HG02642 (cell line): ENCODE data around the gene TMEM115.
A peak's percentile ranks its signal among the peaks of the same experiment; 100 is the strongest.

Experiments
- ATAC-seq: cut with Tn5 transposase; IDR thresholded peaks from one replicate; pipeline ENCODE4 v1.9.1; 2021; ENCODE audit warnings: mild to moderate bottlenecking; ENCODE audit not compliant: unreplicated experiment, poor library complexity

The TMEM115 gene, protein sequence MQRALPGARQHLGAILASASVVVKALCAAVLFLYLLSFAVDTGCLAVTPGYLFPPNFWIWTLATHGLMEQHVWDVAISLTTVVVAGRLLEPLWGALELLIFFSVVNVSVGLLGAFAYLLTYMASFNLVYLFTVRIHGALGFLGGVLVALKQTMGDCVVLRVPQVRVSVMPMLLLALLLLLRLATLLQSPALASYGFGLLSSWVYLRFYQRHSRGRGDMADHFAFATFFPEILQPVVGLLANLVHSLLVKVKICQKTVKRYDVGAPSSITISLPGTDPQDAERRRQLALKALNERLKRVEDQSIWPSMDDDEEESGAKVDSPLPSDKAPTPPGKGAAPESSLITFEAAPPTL

DNA sequence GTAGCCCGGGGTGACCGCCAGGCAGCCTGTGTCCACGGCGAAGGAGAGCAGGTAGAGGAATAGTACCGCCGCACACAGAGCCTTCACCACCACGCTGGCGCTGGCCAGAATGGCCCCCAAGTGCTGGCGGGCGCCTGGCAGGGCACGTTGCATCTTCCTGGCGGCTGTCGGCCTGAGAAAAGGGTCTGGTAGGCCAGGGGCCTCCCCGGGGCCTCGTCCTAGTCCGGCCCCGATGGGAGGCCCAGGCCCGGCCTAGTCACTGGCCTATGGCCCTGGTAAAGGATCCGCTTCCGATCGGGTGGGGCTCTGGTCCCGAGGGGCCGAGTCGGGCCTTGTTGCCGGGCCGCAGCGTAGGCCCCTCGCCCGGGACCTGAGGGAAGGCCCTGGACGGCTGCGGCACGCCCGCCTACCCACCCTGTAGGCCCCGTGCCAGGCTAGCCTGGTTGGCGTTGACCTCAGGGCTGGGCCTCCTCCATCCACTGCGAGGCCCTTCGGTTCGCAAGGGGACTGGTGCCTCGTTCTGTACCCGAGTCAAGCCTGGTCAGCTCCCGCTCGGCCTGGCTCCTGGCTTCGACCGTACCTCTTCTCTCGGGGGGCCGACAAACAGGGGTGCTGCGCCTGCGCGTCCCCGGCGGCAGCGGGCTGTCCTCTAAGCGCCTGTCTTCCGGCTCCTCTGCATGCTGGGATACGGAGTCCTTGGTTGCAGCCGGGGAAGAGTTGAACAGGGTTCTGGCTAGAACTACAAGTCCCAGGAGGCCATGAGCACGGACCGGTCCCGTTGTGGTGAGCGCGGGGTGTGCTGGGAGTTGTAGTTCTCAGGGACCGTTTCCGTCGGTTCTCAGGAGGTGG lies at the start of gene TMEM115:
Gene TMEM115, minus strand, starts transcription at position 611 of the 849 bp plus-strand sequence. Its CDS starts 458 bp downstream, at position 153.
- ATAC-seq: peak; percentile 98

DNA sequence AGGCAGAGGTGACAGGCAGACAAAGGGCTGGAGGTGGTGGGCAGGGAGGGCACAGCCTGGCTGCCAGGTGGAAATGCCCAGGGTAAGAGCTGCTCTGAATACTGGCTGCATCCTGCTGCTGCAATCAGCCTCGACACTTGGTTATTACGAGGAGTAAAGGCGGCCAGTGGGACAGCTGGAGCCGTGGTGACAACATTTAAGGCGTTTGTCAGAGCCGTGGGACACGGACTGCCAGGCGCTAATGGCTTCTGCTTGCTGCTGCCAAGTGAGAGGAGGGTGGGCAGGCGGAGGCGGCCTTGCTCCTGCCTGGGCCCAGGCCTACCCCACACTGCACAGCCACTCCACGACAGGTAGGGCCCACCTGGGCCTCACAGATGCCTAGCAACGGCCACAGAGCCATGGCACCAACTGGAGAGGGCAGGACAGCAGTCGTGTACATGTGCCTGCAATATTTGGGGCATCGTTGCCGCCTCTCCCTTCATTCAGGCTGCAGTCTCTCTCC lies 49.2 kb upstream of the TMEM115 start:
- ATAC-seq: no peak

DNA sequence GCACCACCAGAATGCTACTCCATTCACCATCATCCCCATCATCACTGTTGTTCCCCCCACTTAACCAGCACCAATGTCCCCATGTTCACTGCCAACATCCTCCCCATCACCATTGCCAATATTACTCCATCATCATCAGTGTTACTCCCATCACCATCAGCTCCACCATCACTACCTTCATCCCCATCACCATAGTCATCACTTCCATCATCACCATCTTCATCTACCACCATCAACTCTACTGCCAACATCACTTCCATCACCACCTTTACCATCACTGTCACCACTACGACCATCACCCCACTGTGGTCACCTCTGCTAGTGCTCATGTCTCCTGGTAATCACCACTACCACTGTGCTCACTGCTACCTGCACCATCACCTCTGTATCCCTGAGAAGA lies 47.2 kb upstream of the TMEM115 start:
- no peak for ATAC-seq

DNA sequence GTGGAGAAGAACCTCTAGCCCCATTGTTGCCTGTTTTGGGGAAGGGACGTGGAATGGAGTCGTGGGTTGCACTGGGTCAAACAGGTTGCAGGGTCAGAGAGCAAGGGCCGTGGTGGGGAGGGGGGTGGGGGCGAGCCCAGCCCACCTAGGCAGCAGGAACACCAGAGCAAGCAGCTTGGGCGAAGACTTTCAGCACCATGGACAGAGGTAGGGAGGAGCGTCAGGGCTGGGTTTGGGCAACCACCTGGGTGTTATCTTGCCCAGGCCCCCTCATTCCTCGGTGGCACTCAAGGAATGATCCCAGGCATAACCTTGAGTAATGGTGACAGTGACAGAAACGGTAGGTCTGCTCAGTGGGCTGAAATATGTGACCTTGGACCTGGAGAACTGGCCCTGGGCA lies 45.9 kb upstream of the TMEM115 start:
- no peak for ATAC-seq

DNA sequence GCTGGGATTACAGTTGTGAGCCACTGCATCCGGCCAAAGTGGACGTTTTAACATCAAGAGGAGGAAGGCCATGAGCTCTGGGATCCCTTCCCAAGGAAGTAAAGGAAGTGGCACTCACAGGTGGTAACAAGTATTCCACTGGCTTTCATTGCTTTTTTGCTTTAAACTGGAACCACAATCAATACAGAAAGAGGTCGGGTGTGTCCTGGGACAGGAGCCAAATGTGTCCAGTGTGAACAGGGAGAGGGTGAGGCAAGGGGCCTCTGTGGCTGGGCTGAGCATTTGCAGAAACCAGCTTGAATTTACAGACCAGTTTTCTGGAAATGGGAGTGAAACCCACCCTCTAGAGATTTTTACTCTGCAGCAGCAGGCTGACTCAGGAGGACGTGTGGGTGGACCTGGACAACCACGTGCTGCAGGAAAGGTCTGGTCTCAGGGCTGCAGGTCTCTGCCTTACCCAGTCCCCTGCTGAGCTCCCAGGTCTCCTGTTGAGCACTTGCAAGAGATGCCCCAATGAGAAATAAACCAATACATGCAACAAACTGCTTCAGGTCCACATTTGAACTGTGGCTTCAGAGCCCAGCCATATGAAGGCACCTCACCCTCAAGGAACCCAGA lies 42.8 kb upstream of the TMEM115 start:
- ATAC-seq: no peak

DNA sequence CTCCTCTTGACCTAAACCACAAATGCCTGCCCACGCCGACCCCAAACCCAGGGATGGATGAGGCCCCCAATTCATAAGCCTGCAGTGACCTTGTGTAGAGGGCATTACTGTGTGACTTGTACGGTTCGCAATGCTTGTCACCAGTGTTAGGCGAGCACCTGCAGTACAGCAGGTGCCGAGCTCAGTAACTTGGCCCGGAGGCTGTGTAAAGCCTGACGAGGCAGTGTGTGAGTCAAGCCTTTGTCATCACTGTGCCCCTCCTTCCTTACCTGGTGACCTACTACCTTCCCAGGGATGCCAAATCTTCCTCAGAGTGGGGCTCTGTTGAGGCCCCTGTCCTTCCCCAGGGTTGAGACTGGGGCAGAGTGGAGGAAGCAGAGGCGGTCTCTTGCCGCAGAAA lies 37.2 kb upstream of the TMEM115 start:
- ATAC-seq: no peak

DNA sequence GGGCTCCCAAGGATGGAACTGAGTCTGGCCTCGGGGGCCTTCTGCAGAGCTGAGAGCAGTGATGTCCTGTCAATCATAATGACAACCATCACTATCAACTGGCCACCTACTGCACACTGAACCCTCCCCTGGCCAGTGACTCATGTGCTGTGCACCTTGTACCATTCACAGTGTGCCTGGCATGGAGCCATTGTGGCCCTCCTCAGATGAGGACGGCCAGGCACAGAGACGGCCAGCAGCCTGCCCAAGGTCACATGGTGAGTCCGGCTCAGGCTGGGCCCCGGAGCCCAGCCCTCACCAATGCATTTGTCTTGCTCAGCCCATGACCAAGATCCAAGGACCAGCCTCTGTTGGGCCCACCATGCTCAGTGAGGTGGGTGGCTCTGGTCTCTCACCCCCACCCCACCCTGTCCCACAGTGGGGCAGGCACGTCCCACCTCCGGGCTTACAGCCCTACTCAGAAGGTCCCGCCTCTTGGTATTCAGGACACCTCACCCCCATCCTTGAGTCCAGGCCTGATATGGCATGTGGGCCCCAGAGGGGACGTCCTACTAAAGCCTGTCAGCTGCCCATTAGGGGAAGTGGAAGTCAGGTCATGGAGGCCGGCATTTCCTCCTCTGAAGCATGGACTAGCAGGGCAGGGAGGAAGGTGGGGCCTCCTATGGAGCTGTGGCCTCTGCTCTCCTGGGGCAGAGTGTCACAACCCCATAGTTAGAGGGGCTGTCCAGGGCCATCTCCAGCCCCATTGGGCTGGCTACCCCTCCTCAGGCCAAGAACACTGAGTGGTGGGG lies 35.9 kb upstream of the TMEM115 start:
- no peak for ATAC-seq

DNA sequence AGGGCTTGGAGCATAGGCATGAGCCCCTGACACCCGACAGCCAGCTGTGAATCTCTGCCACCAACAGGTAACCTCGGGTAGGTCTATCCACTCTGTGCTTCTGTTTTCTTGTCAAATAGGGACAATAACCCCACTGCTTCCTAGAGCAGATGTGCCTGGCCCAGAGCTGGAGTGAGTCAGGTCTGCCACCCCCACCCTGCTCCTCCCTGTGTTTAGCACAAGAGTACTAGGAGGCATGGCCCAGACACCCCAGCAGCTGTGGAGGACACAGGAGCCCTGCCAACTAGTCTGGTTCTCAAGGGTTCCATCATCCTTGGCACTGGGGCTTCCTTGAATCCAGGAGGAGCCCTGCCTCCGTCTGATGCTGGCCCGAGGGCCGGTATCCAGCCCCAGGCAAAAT lies 33.7 kb upstream of the TMEM115 start:
- no peak for ATAC-seq

DNA sequence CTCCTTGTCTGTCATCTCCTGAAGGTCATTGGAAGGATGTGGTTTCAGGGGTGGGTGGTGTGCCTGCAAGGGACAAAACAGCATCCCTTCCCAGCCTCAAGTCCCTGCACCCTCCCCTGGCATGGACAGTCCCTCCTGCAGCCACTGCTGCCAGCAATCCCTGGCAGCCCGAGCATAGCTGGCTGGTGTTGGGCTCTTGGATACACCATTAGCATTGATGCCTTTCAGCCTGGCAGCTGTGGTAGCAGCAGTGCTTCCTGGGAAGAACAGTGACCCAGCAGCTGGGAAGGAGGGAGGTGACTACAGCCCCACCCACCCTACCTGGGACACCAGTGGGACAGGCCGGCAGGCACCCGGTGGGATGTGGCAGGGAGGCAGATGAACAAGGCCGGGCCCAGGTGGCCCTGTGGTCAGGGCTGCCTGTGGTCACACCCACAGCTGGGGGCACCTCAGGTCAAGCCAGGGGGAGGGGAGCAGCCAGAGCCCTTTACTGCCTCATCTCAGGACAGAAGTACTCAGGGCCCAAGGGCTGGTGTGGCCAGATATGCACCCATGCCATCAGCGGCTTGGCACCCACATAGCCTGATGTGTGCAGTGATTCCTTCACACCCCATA lies 32.9 kb upstream of the TMEM115 start:
- no peak for ATAC-seq

DNA sequence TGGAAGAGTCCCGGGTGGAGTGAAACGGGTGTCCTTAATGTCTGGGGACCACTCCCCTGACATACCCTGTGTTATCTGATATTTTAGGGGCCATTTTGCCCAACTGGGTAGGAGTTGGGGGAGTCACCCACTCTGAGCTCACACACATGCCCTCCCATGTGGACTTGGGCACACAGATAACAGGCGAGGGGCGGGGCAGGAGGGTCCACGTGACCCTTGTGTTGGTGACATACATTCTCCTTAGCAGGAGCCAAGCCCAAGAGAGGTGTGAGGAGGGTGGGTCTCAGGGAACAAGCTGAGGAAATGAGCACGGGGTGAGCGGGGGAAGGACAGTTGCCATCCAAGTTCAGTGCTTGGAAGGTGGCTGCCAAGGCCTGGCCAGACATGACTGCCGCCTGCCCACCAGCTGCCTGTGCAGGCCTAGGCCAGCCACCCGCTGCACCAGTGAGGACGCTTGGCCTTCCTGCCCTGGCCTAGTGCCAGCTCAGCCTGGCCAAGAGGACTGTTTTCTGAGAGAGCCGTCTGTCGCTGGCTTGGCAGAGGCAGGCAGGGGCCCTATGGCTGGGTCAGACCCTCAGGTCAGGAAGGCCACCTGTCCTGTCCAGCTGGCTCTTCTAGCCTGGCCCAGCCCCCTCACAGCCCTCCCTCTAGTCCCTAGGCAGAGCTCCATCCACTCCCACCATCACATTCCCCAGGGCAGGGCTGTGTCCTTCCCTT lies 31.3 kb upstream of the TMEM115 start:
- ATAC-seq: no peak

DNA sequence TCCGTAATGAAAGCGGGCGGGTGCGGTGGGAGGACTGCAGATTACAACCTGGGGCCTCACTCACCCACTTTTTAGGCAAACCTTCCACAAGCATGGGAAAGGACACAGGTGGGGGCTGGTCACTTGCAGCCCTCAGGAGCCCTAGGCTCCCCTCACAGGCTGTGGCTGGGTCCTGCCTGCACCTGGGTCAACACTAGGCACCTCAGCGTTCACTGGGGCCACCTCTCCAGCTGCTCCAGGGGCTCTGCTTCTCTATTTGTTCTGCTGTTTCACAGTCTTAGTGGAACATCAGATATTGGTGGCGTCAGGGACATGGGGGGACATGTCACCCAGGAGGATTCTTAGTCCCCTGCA lies 30.1 kb upstream of the TMEM115 start:
- ATAC-seq: no peak

DNA sequence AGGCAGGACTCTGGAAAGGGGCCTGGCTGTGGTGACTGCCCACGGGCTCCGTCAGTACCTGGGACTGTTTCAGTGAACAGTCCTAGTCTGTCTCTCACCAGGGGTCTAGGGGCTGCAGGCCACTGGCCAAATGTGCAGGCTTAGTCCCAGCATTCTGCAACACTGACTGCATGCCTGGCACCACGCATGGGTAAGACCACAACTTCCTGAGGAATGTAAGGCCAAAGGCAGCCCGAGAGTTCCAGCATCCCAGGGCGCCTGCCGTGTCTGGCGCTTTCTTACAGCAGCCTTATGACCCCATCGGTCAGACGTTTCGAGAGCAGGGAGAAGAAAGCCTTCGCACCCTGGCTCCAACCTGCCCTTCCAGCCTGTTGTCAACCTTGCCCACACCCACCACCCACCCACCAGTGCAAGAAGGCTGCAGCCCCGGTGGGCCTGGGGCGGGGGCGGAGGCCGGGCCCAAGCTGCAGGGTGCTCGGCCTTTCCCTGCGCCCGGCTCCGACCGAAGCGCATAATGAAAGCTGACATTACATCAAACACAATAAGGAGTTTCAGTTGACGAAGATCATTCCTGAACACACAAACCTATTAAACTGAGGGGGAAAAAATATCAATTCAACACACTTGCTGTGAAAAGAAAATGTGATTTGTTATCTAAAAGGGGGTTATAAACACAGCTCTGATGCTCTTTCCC lies 29.5 kb upstream of the TMEM115 start:
- no peak for ATAC-seq

DNA sequence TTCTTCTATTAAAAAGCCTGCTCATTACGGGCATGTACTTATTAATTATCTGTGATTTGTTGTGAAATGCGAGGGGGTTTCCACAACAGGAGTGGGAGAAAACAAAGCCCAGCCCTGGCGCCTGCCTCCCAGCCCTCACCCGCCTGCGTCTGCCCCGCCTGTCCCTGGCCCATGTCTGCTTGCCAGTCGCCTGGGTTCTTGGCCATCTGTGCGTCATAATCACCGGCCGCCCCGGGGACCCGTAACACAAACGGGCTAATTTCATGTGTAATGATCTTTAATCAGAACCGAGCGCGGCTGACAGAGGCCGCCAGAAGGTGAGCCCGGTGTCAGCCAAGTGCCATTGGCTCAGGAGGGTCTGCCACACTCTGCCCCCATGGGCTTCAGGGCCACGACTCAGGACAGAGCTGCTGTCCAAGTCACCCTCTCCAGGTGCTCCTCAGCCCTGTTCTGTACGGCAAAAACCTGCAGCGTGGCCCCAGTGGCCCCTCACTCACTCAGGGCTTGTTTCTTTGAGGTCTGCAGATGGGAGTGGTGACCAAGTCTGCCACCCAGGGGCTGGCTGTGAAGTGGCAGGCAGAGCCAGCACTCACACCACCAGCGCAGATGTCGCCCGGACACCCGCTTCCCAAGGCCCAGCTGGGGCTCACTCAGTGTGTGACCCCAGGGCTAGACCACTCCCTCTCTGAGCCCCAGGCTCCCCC lies 28.8 kb upstream of the TMEM115 start:
- ATAC-seq: no peak

DNA sequence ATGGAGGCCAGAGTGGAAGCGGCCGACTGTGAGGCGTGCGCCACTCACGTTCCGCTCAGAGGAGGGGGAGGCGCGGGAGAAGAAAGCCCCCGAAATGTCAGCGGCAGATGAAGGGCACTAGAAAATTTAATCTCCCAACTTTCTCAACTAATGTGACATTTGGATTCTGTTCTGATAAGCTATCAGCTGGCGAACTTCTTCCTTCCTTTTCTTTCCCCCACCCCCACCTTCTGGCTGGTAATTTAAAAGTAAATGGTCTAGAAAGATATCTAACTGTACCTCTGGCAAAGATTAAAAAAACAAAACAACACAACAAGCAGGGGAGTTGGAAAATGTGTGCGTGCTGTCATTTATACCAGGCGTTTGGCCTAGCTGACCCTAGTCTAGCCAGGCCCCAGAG lies 26.4 kb upstream of the TMEM115 start:
- no peak for ATAC-seq

DNA sequence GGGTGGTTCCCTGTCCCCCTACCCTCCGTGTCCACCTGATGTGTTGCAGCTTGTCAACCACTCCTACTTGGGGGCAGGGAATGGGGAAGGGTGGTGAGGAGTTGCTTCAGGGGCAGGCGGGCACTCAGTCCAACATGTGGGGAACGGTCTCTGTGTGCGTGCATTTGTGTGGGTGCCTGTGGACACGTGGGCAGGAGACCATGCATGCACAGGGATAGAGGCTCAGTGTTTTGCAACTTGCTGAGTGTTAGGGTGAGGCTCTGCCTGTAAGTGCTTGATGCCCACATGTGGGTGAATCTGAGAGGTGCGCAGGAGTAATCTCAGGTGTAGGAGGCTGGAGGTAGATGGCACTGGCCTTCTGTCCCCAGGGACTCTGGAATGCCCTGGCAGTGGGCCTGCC lies 24.4 kb upstream of the TMEM115 start:
- no peak for ATAC-seq

DNA sequence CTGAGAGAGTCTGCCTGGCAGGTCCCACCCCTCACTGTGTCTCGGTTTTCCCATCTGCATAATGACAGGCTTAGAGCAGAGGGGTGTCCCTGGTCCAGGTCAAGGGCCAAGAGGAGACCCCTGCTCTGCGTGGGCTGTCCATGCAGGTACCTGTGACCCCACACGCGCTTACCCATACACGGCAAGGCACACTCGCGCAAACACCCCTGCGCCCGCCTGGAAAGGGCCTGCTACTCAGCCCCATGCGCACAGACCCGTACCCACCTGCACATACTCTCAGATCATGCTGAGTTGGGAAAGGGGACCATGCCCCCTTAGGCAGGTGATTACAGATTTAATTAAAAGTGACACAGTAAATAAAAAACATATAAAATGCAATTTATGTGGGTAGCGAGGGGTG lies 23.4 kb upstream of the TMEM115 start:
- no peak for ATAC-seq

DNA sequence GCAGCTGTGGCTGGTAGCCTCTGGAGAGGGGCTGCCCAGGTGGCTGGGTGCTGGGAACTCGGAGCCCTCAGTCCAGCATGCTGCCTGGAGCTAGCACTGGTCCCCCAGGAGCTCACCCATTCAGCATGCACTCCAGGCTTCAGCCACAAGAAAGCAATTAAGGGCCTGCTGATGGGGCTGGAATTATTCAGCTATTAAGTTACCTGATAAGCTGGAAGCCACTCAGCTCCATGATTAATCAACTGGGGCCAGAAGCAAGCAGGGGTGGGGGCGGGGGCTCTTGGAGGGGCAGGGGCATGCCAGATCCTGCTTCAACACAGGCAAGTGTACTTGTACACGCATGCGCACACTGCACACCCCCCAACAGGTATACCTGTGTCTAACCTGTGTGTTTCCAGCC lies 22.1 kb upstream of the TMEM115 start:
- no peak for ATAC-seq

DNA sequence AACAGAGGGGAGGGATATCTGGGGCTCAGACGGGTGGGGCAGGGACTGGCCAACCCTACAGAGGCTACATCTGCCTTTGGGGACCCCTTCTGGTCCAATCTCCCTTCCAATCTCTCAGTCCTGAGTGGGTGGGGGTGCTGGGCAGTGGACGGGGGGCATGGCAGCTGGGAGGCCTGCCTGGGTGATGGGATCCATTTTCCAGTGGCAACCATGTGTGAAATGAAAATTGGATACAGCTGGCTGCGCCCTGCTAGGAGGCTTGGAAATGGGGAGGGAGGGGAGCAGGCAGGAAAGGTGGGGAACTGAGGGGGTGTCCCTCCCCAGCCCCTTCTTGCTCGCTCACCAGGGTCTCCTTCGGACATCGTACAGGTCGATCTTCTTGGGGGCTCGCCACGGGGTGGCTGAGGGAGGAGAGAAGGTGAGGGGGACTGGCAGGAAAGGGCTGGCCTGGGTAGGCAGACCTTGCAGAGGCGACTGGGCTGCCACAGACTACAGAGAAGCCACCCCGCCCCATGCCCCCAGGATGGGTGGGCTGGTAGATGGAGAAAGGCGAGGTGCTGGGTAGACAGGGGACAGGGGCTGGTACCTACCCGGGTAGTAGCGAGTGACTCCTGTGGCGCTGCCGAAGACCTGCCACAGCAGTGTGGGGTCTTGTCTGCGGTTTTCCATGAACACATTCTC lies 21.2 kb upstream of the TMEM115 start:
- no peak for ATAC-seq
